Right renal cortex interstitium (tissue), 3 donors: Measurements from ENCODE around the gene GRIP2. TPM values are rescaled to one million over a fixed set of nuclear protein-coding genes. Genes with fewer than 3 reads are reported as not detected.

Experiments
- DNase-seq, 3 donors: peaks; one replicate each; pipeline ENCODE4 v3.0.0-alpha.2; 2013; ENCODE audit warnings: low read depth in 3 of 3, low spot score in 2 of 3
- polyA plus RNA-seq, 3 donors: library from polyadenylated mRNA; unstranded; fragments of 120-200 nt; gene quantifications; one replicate each; pipeline ENCODE4 v1.2.1, GENCODE V29; 2013; ENCODE audit not compliant: insufficient read length in 3 of 3

Gene GRIP2
- polyA plus RNA-seq, 3 donors: 0.67 to 1.0 (median 0.90) TPM

DNA sequence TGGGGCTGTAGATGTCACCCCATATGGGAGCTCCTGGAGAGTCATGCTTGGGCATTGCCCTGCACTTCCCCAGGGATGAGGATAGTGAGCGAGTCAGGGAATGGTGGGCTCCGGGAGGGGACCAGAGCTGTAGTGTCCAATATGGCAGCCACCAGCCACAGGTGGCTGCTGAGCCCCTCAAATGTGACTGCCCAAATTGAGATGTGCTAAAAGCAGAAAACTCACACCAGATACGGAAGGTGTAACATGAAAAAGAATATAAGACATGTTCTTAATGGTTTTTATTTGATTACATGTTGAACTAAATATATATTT, 31.7 kb downstream of the GRIP2 start:
- DNase-seq: no peak

DNA sequence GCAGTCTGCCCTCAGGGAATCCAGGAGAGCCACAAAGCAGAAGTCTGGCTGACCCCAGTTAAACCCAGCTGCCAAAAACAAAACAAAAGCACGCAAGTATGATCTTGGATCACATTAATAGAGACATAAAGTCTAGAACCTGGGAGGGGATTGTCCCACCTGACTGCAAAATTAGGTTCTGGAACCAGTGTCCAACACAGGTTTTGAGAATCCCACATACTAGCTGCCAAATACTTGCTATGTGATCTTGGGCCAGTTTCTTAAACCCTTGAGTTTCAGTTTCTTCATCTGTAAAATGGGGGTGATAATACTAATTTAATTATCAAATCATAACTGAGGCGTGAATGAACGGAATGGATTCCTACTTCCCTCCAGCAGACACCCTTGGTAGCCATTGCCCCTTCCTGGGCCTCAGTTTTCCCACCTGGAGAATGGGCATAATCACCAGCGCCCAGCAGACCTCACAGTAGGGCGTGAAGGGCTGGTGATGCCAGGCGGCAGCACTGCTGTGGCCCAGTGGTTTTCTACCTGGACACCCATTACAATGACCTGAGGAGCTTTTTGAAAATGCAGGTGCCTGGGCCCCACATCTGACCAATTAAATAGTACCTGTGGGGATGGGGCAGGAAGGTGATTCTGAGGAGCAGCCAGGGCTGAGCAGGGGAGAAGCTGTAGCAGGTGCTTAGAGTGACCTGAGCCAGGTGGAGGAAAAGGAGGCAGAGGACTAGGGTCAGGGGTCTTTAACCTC, 32.2 kb downstream of the GRIP2 start:
- DNase-seq: no peak

DNA sequence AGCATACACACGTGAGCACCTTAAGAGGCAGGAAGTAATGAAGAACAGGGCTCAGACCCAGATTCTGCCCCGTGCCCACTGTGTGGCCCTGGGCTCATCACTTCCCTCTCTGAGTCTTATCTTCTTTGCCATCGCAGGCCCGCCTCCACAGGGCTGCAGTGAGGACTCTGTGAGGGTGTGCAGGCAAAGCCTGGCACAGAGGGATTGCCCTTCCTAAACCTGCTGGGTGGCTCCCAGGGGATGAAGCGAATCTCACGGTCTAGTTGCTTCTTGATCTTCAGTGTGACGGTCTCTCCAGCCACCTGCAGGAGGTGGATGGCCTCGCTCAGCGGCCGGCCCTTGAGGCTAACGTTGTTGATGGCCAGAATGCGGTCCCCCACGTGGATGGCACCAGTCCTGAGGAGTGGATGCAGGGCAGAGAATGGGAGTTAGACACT, 32.8 kb downstream of the GRIP2 start:
- no peak for DNase-seq

DNA sequence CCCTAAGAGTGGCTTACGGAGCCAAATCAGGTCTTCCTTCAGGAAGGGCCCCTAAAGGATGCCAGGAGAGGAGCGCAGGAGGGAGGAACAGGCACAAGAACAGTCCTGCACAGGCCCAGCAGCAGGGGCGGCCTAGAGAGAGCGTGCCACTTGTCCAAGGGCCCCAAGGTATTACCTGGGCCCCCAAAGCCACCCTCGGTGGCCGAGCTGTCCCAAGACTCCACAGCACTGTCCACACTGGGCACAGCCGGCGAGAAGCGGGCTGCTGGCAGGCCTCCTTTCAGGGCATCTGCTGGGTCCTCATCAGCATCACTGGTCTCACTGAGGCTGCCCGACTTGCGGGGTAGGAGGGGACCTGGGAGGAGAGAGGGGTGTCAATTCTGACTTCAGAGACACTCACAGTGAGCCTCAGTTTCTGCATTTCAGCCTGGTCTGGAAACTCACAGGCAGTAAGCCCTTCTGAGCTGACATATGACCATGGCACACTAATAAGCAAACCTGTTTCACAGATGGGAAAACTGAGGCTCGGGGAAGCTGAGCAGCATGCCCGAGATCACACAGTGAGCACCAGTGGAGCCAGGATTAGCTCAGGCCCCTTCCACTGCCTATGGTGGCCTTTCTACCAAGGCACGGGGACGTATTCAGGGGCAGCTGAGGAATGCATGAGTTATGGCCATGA, 33.4 kb downstream of the GRIP2 start:
- no peak for DNase-seq

- no peak for DNase-seq
Observed at GRCh38 chr3:14505803-14506500, 34.2 kb downstream of the GRIP2 start.

DNA sequence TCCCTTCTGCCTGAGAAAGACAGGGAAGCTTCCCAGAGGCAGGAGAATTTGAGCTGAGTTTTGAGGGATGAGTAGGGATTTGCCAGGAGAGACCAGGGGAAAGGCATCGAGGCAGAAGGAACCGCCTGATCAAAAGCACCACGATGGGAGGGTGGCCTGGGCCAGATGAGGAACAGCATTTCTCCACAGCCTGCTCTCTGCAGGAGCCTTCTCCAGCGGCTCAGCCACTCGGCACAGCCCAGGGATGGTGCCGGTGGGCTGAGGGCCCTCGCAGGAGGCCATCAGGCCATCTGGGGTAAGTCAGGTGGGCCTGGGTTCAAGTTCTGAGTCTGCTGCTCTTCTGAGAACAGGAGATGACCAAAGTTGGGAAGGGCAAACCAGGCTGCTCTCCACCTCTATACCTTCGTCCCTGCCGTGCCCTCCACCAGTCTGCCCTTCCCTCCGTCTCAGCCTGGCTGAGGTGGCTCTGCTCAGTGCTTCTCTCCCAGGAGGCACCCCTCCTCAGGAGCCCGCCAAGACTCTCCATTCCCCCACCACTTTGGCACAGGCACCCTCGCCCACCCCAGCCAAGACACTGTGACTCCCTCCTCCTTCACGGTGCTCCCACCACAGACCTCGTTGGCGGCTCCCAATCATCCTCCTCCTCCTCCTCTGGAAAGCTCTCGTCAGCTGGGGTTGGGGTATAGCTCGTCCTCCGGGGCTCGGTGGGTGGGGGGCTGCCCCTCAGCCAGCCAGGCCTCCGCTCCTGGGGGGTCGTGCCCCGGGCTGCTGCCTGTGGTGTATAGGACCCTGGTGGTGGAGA, 34.9 kb downstream of the GRIP2 start:
- no peak for DNase-seq

- DNase-seq: no peak
Observed at GRCh38 chr3:14503706-14504065, 36.5 kb downstream of the GRIP2 start.

- no peak for DNase-seq
Observed at GRCh38 chr3:14503033-14503705, 37.0 kb downstream of the GRIP2 start.

DNA sequence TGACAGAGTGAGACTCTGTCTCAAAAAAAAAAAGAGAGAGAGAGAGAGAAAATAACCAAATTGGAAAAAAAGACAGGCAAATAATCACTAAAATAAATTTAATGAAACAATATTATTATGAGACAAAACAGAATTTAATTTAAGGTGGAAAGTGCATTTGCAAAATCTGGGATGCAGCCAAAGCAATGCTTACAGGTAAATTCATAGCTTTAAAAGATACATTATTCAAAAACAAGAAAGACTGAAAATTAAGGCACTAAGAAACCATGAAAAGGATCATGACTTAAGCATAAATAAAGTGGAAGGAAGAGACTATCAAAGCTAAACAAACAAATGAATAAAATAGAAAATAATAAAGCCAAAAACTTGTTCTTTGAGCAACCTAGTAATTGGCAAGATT, 37.7 kb downstream of the GRIP2 start:
- no peak for DNase-seq

DNA sequence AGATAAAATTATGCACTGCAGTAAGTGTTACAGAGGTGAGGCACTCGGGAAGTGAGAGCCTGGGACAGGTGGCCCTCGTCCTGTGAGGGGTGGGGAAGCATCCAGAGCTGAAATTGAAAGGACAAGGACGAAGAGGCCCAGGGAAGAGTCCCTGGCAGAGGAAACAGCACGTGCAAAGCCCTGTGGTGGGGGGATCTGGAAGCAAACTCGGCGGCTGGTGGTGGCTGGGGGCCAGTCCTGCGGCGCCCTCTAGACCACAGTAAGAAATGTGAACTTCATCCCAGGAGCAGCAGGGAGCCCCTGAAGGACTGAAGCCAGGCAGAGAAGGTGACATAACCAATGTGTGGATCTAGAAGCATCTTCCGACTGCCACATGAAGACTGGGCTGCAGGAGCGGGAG, 42.8 kb downstream of the GRIP2 start:
- DNase-seq: no peak

DNA sequence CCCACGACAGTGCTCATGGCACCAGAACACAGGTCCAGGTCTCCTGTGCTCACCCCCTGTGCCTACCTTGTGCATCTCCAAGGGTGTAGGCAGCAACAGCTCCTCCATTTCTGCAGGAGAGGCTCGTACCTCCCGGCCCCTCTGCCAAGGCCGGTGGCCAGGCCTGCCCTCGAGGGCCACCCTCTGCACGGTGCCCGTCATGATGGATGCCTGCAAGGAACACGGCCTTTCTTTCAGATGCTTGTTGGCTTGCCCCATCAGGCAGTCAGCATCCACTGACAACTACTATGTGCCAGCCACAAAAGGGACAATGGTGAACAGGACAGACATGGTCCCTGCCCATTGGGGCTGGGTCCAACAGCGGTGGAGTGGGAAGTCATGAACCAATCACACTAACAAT, 43.8 kb downstream of the GRIP2 start:
- DNase-seq: no peak

GRCh38 chr3:14494973-14495300, 45.2 kb downstream of the GRIP2 start:
- no peak for DNase-seq

GRCh38 chr3:14494279-14494972, 45.7 kb downstream of the GRIP2 start:
- DNase-seq: no peak

DNA sequence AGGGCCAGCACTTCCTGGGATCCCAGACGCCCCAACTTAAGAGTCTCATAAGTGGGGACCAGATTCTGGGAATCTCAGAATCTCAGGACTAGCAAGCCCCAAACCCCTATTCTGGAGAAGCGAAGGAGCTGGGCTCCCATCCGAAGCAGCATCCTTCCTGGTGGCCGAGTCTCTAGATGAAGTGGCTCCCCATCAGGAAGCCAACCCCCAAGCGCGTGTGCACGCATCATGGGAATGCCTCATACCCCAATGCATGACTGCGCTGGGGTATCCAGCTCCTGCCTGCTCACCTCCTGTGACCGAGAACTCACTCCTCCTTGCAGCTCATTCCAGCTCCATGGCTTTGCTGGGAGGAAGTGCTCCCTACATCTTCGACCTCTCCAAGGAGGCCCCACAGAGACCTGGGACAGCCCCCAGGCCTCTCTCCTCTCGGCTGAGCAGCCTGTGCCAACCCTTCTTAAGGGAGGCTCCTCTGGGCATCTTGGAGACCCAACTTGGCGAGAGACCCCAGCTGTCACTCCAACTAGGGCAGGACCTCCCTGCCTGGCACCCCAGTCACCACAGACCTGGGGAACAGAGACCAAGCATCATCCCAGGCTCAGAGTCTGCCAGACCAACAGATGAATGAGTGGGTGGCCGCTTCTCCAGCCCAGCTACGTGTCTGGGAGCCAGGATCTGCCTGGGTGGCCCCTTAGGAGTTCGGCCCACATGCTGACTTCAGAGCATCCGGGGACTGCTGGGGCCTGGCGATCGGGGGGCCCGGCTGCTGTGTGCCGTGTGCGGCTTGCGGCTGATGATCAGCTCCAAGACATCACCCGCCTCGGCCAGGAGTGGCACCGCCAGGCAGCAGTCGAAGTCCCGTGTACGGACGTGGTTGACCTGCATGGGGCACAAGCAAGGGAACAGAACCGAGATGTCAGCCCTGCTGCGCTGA, 46.9 kb downstream of the GRIP2 start:
- DNase-seq: no peak

DNA sequence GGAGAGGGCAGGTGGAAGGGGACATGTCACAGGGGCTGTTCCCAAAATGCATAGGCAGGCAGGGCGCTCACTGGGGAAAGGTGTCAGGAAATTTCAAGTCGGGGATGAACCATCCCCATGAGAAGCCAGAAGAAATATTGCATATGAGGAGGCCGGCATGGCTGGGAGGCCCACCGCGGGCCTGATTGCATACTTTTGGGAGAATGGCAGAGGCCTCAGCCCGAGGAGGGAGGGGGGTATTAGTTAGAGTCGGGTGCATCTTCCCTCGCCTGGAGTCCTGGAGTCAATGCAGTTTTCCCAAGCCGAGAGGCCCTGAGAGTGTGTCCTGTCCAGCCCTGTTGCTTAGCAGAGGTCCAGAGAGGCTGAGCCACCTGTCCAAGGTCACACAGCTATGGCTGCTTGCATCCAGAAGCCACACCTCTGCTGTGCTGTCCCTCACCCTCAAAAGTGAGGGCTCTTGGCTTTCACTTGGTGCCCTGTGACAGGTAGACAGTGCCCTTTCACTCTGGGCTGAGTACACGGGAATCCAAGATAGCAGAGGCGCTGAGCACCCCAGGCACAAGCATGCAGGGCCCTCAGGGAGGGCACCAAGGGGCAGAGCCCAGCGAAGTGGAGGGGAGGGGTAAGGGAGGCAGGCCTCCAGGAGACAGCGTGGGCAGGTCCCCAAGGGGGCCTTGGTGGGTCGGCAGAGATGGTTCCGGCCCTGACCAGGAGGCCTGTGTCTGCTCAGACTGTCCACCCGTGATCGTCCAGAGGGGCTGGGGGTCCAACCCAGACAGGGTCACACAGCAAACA, 48.5 kb downstream of the GRIP2 start:
- DNase-seq: no peak

GRCh38 chr3:14490831-14491230, 49.3 kb downstream of the GRIP2 start:
- no peak for DNase-seq

- no peak for DNase-seq
Observed at GRCh38 chr3:14490255-14490654, 49.9 kb downstream of the GRIP2 start.

DNA sequence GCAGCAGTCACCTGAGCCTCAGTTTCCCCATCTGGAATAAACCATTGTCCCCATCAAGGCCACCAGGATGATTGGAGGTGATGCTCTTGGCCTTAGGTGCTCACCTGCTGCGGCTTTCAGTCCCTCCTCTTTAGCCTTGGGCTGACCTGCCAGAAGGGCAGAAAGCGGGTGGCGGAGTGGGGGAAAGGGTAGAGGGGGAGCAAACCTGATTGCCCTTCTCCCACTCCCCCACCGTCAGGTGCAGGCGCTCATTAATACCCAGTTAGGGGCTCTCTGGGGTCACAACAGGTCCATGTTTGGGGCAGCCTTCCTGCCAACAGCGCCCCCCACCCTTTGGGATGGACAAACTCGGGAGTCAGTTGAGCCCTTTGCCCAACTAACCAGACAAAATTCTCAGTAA, 50.5 kb downstream of the GRIP2 start:
- no peak for DNase-seq
